Thoracic aorta (tissue), 2 donors: Measurements from ENCODE around the gene PRKCG. TPM values are rescaled to one million over a fixed set of nuclear protein-coding genes. Genes with fewer than 3 reads are reported as not detected.

ENCODE experiments used
- ATAC-seq: fragments of 150-250 bp; one replicate; pipeline ENCODE4 v1.8.0; 2017; ENCODE audit warnings: low read depth; ENCODE audit not compliant: insufficient number of reproducible peaks, low FRiP score
- DNase-seq: peaks from one replicate; pipeline ENCODE4 v3.0.0-alpha.2; 2020; ENCODE audit warnings: low spot score
- H3K27ac ChIP-seq, 2 donors: fragments of 200-600 bp; sonication (generic); 1 replicate in 1 of 2; 2 replicates in 1 of 2; pipeline ENCODE4 v1.5.1; 2016; ENCODE audit warnings: mild to moderate bottlenecking in 2 of 2, moderate library complexity in 2 of 2
- H3K27me3 ChIP-seq: fragments of 200-600 bp; sonication (generic); replicated peaks from 2 replicates; pipeline ENCODE4 v1.6.0; 2016; ENCODE audit warnings: mild to moderate bottlenecking; ENCODE audit not compliant: insufficient read depth
- H3K36me3 ChIP-seq: fragments of 200-600 bp; sonication (generic); one replicate; pipeline ENCODE4 v1.5.1; 2016
- H3K4me1 ChIP-seq, 2 donors: fragments of 200-600 bp; sonication (generic); 1 replicate in 1 of 2; 2 replicates in 1 of 2; pipeline versions ENCODE4 v1.5.1 to v1.6.0; 2016; ENCODE audit warnings: low read depth in 2 of 2, mild to moderate bottlenecking in 1 of 2; ENCODE audit not compliant: control insufficient read depth in 1 of 2
- H3K4me3 ChIP-seq: fragments of 200-600 bp; sonication (generic); 2 replicates; pipeline ENCODE4 v1.5.1; 2016; ENCODE audit warnings: mild to moderate bottlenecking
- H3K9me3 ChIP-seq: fragments of 200-600 bp; sonication (generic); 2 replicates; pipeline ENCODE4 v1.5.1; 2016
- total RNA-seq, 2 donors: library from RNA; depleted of rRNA; stranded (reverse); fragments of >200 nt; gene quantifications; one replicate each; pipeline versions ENCODE4 v1.1.0 to v1.2.3, GENCODE V29; 2016
- TF ChIP-seq, protein P1 (sequence below): fragments of 200-600 bp; sonication (generic); IDR thresholded peaks from one replicate; pipeline ENCODE4 v1.5.1; 2019; ENCODE audit warnings: antibody characterized with exemption

PRKCG gene
- total RNA-seq, 2 donors from 2014 or later, result not detected

DNA sequence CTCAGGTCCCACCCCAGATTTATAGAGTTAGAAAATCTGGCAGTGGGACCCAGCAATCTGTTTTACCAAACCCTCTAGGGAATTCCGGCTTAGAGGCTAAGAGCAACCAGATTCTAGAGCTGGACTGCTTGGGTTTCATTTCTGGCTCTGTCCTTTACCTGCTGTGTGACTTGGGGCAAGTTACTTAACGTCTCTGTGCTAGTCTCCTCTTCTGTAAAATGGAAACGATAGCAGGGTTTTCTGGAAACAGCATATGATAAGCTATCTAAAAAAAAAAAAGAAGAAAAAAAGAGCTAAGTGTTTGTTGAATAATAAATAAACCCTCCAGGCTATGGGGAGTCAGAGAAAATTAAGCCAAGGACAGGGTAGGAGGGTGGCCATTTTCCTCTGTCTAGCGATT lies 15.5 kb downstream of the PRKCG start:
- DNase-seq (no peak), ATAC-seq (no peak)
- Histone ChIP-seq H3K4me3 (no peak overlapping the region), H3K36me3 (no peaks in the 10 kb centered on the region), H3K9me3 (no peaks in the 10 kb centered on the region), H3K27ac (no peak overlapping the region), H3K27me3 (peaks cover 6% of the 10 kb centered on the region), H3K4me1 (no peaks in the 10 kb centered on the region)
- TF ChIP-seq, protein P1, sequence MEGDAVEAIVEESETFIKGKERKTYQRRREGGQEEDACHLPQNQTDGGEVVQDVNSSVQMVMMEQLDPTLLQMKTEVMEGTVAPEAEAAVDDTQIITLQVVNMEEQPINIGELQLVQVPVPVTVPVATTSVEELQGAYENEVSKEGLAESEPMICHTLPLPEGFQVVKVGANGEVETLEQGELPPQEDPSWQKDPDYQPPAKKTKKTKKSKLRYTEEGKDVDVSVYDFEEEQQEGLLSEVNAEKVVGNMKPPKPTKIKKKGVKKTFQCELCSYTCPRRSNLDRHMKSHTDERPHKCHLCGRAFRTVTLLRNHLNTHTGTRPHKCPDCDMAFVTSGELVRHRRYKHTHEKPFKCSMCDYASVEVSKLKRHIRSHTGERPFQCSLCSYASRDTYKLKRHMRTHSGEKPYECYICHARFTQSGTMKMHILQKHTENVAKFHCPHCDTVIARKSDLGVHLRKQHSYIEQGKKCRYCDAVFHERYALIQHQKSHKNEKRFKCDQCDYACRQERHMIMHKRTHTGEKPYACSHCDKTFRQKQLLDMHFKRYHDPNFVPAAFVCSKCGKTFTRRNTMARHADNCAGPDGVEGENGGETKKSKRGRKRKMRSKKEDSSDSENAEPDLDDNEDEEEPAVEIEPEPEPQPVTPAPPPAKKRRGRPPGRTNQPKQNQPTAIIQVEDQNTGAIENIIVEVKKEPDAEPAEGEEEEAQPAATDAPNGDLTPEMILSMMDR, result no peak

DNA sequence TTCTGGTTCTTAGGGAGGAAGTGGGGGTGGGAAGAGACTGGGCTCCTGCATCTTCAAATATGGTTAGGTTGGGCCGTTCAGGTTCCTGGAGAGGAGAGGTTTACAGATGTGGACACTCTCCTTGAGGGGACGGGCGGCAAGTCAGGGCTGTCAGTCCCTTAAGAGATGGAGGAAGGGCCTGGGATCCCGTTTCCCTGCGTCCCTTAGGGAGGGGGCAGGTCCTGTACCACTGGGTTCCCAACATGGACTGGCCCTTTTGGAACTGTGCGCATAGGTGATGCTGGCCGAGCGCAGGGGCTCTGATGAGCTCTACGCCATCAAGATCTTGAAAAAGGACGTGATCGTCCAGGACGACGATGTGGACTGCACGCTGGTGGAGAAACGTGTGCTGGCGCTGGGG lies 16.2 kb downstream of the PRKCG start:
- ATAC-seq (no peak), DNase-seq (no peak)
- Histone ChIP-seq H3K27ac (no peak overlapping the region), H3K4me3 (no peak overlapping the region), H3K36me3 (no peaks in the 10 kb centered on the region), H3K27me3 (peaks cover 1% of the 10 kb centered on the region), H3K9me3 (no peaks in the 10 kb centered on the region), H3K4me1 (no peaks in the 10 kb centered on the region)
- TF ChIP-seq, protein P1, result no peak

DNA sequence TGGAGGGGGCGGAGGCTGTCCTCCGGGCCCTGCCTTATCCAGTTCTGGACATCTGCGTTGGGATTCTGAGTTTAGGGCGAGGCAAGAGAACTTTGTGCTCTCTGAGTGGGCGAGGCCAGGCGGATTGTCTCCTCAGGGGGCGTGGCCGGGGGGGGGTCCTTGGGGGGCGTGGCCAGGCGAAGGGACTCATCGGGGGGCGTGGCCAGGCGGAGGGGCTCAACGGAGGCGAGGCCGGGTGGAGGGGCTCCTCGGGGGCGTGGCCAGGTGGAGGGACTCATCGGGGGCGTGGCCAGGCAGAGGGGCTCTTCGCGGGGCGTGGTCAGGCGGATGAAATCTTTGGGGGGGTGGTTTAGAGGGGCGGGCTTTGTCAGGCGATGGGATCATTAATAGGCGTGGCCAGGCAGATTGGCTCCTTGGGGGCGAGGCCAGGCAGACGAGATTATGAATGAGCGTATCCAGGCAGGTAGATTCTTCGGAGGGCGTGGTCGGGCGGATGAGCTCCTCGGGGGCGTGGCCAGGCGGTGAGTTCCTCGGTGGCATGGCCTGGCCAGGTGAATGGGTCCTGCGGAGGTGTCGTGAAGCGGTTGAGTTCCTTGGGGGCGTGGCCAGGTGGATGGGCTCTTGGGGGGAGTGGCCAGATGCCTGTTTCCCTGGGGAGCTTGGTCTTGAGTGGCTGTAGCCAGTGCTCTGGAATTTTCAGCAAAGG lies 16.8 kb downstream of the PRKCG start:
- Histone ChIP-seq H3K4me3 (no peak overlapping the region), H3K27me3 (no peaks in the 10 kb centered on the region), H3K27ac (no peak overlapping the region), H3K4me1 (no peaks in the 10 kb centered on the region), H3K9me3 (no peaks in the 10 kb centered on the region), H3K36me3 (no peaks in the 10 kb centered on the region)
- no peak for ATAC-seq
- TF ChIP-seq, protein P1, result no peak
- no peak for DNase-seq

DNA sequence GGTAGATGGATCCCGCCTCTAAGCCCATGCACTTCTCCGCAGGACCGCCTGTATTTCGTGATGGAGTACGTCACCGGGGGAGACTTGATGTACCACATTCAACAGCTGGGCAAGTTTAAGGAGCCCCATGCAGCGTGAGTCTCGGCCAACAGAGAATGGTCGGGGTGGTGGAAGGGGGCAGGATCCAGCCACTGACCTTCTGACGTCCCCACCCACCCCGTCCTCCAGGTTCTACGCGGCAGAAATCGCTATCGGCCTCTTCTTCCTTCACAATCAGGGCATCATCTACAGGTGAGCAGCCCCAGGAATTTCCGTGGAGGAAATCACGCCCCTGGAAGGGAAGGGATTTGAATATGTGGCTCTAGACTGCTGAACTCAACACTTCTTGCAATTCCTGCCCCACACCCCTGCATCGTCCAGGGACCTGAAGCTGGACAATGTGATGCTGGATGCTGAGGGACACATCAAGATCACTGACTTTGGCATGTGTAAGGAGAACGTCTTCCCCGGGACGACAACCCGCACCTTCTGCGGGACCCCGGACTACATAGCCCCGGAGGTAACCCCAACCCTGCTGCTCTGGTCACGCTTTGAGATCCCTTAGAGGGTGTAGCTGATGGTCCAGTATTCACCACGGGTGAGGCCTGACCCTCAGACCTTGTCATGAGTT lies 18.3 kb downstream of the PRKCG start:
- Histone ChIP-seq H3K36me3 (no peaks in the 10 kb centered on the region), H3K27me3 (no peaks in the 10 kb centered on the region), H3K9me3 (no peaks in the 10 kb centered on the region), H3K4me3 (no peak overlapping the region), H3K4me1 (no peaks in the 10 kb centered on the region), H3K27ac (no peak overlapping the region)
- TF ChIP-seq, protein P1, result no peak
- ATAC-seq, result no peak
- DNase-seq, result no peak

DNA sequence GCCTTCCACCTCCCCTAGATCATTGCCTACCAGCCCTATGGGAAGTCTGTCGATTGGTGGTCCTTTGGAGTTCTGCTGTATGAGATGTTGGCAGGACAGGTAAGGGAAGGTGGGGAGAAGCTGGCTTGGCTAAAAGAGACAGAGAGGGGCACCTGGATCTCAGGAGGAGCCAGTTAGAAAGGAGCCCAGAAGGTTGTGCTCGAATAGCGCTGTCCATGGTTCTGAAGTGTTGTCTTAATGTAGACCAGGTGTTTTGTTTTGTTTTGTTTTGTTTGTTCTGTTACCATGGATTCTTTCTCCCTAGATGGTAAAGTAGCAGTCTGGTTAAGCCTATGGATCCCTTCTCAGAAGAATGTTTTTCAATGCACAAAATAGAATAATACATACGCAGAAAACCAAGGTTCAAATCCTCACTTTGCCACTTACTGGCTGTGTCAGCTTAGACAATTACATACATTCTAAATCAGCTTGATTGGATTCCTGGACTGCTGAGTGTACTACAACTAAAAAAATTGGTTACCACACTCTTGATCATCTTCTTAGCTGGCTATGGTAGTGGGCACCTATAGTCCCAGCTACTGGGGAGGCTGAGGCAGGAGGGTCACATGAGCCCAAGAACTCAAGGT lies 21.2 kb downstream of the PRKCG start:
- Histone ChIP-seq H3K27me3 (peaks cover 9% of the 10 kb centered on the region), H3K9me3 (no peaks in the 10 kb centered on the region), H3K4me1 (peaks cover 0 to 5% of the 10 kb centered on the region in 2 donors), H3K27ac (no peak overlapping the region), H3K4me3 (no peak overlapping the region), H3K36me3 (no peaks in the 10 kb centered on the region)
- DNase-seq (no peak), ATAC-seq (no peak)
- TF ChIP-seq, protein P1, result no peak
